ENCODE results near the gene ACTL6B.

ACTL6B gene

GRCh38 chr7:100685049-100685605 is 28.9 kb upstream of the ACTL6B start:
- Mint-ChIP-seq H3K27ac (no peak overlapping the region), H3K9me3 (no peaks in the 10 kb centered on the region), H3K4me1 (peaks cover 16% of the 10 kb centered on the region), H3K36me3 (ENCODE audit: low read depth) (peaks cover 38% of the 10 kb centered on the region), H3K27me3 (ENCODE audit: low read depth) (no peaks in the 10 kb centered on the region), H3K4me3 (no peak overlapping the region)
- TF ChIP-seq, protein P1, sequence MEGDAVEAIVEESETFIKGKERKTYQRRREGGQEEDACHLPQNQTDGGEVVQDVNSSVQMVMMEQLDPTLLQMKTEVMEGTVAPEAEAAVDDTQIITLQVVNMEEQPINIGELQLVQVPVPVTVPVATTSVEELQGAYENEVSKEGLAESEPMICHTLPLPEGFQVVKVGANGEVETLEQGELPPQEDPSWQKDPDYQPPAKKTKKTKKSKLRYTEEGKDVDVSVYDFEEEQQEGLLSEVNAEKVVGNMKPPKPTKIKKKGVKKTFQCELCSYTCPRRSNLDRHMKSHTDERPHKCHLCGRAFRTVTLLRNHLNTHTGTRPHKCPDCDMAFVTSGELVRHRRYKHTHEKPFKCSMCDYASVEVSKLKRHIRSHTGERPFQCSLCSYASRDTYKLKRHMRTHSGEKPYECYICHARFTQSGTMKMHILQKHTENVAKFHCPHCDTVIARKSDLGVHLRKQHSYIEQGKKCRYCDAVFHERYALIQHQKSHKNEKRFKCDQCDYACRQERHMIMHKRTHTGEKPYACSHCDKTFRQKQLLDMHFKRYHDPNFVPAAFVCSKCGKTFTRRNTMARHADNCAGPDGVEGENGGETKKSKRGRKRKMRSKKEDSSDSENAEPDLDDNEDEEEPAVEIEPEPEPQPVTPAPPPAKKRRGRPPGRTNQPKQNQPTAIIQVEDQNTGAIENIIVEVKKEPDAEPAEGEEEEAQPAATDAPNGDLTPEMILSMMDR (IDR thresholded peaks at IDR 0.05; ENCODE audit: unreplicated experiment in 3 of 3) = no peak

GRCh38 chr7:100684534-100685042 is 28.3 kb upstream of the ACTL6B start:
- TF ChIP-seq, protein P1 (IDR thresholded peaks at IDR 0.05; ENCODE audit: unreplicated experiment in 3 of 3) = no peak
- H3K4me3 Mint-ChIP-seq = no peak overlapping the region

GRCh38 chr7:100683659-100684533 is 27.6 kb upstream of the ACTL6B start:
- Mint-ChIP-seq H3K27me3 (ENCODE audit: low read depth) (no peaks in the 10 kb centered on the region), H3K36me3 (ENCODE audit: low read depth) (peaks cover 40% of the 10 kb centered on the region), H3K27ac (no peak overlapping the region), H3K4me1 (peaks cover 9% of the 10 kb centered on the region), H3K4me3 (no peak overlapping the region), H3K9me3 (no peaks in the 10 kb centered on the region)
- TF ChIP-seq, protein P1 (IDR thresholded peaks at IDR 0.05; ENCODE audit: unreplicated experiment in 3 of 3) = no peak

More at GRCh38 chr7:100684534-100685042, 28.3 kb upstream of the ACTL6B start:
- Mint-ChIP-seq H3K27ac (no peak overlapping the region), H3K9me3 (no peaks in the 10 kb centered on the region), H3K27me3 (ENCODE audit: low read depth) (no peaks in the 10 kb centered on the region), H3K4me1 (peaks cover 13% of the 10 kb centered on the region), H3K36me3 (ENCODE audit: low read depth) (peaks cover 39% of the 10 kb centered on the region)

DNA sequence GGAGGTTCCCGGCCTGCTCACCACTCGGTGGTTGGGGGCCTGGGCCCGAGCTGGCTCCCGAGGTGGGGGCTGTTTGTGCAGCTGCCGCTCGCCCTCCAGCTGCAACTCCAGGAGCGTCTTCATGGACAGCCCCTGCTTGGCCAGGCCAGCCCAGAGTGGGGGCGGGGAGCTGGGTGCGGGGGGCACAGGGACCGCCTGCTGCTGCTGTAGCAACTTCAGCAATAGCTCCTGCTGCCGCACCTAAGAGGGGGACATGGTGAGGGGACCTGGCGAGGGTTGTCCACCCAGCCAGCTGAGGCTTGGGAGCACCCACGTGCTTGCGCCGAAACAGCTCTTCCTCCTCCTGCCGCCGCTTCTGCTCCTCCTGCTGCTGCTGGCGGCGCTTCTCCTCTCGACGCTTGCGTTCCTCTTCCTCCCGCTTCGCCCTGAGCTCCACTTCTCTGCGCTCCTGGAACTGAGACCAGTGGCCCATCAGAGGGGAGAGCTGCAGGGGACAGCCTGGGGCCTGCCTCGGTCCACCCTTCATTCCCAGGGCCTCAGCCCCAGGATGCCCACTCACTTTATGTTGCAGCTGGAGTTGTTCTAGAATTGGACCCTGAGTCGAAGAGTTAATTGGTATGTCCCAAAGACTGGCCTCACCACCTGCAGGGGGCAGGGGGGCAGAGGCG is 26.9 kb upstream of the ACTL6B start:
- Mint-ChIP-seq H3K27ac (no peak overlapping the region), H3K4me1 (peaks cover 5% of the 10 kb centered on the region), H3K4me3 (no peak overlapping the region), H3K9me3 (no peaks in the 10 kb centered on the region), H3K36me3 (ENCODE audit: low read depth) (peaks cover 39% of the 10 kb centered on the region), H3K27me3 (ENCODE audit: low read depth) (no peaks in the 10 kb centered on the region)
- TF ChIP-seq, protein P1 (IDR thresholded peaks at IDR 0.05; ENCODE audit: unreplicated experiment in 3 of 3) = no peak

DNA sequence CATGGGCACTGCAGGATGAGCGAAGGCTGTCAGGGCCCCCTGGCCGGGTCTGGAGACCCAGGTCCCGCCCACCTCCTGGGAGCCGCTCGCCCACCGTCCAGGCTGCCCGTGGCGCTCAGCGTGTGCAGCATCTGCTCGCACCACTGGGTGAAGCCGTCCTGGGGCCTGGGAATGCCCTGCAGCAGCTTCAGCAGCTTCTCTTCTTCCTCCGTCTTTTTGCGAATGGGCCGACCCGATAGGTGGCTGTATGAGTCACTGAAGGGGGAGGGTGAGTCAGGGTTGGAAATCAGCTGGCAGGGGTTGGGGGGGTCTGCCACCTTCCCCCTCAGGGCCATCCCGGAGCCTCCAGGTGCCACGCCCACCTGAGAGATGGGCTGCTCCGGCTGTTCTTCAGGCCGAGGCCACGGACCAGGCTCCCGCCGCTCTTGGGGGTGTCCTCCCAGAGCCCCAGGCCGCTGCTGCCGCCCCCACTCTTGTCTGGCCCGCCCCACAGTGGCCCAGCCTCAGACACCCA is 26.0 kb upstream of the ACTL6B start:
- H3K27ac Mint-ChIP-seq = no peak overlapping the region

More for the DNA sequence above, 26.0 kb upstream of the ACTL6B start:
- H3K27me3 Mint-ChIP-seq (ENCODE audit: low read depth) = no peaks in the 10 kb centered on the region
- H3K36me3 Mint-ChIP-seq (ENCODE audit: low read depth) = peaks cover 43% of the 10 kb centered on the region
- H3K4me3 Mint-ChIP-seq = no peak overlapping the region
- peaks cover 5% of the 10 kb centered on the region for H3K4me1 Mint-ChIP-seq
- no peaks in the 10 kb centered on the region for H3K9me3 Mint-ChIP-seq
- TF ChIP-seq, protein P1 (IDR thresholded peaks at IDR 0.05; ENCODE audit: unreplicated experiment in 3 of 3) = no peak

Data from nephron (organoid).